ENCODE results near the gene RNF180.

DNA sequence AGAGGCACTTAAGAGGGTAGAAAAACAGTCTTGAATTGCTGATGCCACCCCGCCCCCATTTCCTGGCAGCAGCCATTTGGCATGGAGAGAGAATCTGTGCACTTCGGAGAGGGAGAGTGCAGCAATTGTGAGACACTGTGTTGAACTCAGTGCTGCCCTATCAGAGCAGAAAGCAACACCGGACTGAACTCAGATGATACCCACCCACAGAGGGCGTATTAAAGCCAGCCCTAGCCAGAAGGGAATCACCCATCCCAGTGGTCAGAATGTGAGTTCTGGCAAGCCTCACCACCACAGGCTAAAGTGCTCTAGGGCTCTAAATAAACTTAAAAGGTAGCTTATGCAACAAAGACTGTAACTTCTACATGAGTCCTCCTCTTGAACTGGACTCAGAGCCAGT lies 251.7 kb downstream of the RNF180 start:
- no peak for TF ChIP-seq CTCF (IDR thresholded peaks at IDR 0.05; ENCODE audit: low read depth, low read length)
- TF ChIP-seq POLR2A (IDR thresholded peaks at IDR 0.05; ENCODE audit: extremely low read depth, insufficient read length): no peak
- TF ChIP-seq MYC (IDR thresholded peaks at IDR 0.05; ENCODE audit: low read depth, low read length): no peak
- no peak for TF ChIP-seq MAX (IDR thresholded peaks at IDR 0.05; ENCODE audit: low read depth, low read length)

Measured in NB4 (cell line).